GM10847 (cell line): ENCODE measurements around the gene COX4I2.

ENCODE experiments used
- POLR2A ChIP-seq: IDR thresholded peaks from 2 replicates; pipeline ENCODE4 v1.6.1; 2011; ENCODE audit not compliant: insufficient read length; ENCODE audit errors: extremely low read depth

COX4I2 gene

DNA sequence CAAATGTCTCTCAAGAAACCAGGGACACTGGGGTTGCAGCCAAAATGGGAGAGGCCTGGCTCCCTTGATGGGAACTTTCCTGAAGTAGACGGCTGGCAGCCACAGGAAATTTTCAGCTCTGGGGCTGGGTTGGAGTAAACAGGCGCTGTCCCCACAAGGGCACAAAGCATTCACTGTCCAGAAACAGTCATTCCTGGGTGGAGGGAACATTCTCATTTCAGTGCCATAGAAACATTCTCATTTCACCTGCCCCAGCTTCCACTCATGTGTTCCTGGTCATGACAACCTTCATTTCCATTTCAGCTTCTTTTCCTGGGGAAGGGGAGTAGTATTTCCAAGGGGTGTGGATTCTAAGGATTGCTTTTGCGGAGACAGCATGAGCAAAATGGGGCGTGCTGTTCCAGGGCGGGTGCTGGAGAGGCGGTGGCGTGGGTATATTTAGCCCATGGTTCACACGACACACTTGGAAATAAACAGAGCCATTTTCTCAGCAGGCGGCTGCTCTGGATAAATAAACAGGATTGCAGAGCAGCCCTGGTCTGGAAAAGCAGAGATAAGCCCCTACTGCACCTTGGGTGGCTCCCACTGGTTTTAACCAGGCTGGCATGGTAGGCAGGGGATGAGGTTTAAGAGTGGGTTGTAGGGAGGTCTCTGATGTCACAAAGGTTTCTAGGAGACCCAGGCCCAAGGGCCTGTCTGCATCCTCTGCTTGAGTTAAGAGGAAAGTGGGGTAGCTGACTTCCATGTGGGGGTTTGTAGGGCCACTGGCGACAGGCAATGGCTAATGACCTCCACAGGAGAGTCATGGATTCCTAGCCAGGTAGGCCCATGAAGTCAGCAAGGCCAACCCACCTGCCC is 32.9 kb downstream of the COX4I2 start:
- no peak for TF ChIP-seq POLR2A

DNA sequence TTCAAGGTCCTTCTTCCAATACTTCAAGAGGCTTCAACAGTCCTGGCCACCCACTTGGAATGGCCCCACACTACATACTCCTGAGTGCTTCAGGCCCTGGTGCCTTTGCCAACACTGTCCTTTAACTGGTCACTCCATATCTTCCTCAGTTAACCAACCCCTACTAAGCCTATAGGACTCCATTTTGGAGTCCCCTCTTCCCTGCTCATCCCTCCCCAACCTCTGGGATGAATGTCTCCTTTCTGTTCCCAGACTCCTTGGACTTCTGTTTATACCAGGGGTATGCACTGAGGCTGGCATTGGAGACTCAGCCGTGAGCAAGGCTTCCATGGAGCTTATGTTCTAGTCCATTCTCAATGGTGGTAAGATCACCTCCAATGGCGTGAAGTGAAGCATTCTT is 33.6 kb downstream of the COX4I2 start:
- TF ChIP-seq POLR2A: no peak

DNA sequence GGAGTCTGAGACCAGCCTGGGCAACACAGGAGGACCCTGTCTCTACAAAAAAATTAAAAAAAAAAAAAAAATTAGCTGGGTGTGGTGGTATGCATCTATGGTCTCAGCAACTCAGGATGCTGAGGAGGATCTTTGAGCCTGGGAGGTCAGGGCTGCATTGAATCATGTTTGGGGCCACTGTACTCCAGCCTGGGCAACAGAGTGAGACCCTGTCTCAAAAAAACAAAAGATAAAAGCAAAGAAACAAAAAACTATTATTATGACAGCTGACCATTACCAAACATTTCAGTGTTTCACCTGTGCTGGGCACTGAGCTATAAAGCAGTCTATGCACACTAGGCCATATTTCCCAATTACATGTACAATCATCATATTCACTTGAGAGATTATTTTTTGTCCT is 35.7 kb downstream of the COX4I2 start:
- TF ChIP-seq POLR2A: no peak

DNA sequence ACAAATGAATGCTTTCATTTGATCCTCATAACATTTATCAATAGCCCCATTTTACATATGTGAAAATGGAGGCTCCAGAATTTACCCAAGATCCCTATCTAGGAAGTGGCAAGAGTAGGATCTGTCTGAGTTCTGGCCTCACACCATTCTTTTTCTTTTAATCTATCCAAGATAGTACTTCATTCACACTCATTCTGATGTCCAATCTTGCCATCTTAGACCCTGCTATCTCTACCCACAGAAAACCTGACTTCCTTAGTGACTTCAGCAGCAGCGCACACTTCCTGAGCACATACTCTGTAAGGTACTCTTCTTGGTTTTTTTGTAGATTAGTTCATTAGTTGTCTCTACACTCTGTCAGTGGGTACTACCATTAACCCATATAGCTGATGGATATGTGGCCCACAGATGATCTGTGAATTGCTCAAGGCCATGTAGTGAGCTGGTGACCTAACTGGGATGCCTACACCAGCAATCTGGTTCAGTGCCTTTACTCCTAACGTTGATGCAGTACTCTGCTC is 36.3 kb downstream of the COX4I2 start:
- no peak for TF ChIP-seq POLR2A

DNA sequence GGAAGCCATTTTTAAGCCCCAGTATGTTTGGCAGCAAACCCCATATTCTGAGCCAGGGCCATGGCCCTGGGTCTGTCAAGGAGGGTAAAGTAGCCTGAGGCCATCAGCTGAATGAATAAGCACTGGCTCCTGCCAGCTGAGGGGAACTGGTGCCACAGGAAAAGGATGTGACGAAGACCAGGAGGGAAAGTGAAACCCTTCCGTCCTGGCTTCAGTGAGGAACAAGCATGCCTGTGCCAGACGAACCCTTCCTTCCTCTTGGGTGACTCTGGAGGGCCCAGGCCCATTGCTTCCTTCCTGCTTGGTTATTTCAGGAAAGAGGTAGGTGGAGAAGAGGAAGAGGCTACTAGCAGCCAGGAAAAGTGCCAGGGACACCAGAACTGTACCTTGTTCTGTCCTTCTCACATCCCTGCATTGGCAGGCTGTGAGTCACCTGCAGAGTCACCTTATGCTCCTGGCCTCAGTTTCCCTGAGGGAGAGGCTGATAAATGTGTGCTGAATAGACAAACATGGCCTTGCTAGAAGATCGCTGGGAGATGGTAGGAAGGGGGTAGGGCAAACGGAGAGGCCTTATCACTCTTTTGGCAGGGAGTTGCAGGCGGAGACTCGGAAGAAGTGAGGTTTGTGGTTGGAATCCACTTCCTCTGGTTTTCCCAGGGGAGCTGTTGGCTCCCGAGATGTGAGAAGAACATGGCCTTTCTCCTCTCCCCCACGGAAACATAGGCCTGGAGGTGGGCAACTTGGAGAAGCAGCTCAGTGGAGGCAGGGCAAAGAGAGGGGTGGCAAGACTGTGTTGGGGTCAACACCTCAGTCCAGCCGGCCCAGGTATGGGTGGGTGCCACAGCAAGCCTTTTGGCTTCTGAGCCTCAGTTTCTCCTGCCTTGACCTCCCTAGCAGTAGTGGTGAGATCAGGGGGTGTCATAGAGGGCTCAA is 37.4 kb downstream of the COX4I2 start:
- TF ChIP-seq POLR2A: peak; percentile 23

DNA sequence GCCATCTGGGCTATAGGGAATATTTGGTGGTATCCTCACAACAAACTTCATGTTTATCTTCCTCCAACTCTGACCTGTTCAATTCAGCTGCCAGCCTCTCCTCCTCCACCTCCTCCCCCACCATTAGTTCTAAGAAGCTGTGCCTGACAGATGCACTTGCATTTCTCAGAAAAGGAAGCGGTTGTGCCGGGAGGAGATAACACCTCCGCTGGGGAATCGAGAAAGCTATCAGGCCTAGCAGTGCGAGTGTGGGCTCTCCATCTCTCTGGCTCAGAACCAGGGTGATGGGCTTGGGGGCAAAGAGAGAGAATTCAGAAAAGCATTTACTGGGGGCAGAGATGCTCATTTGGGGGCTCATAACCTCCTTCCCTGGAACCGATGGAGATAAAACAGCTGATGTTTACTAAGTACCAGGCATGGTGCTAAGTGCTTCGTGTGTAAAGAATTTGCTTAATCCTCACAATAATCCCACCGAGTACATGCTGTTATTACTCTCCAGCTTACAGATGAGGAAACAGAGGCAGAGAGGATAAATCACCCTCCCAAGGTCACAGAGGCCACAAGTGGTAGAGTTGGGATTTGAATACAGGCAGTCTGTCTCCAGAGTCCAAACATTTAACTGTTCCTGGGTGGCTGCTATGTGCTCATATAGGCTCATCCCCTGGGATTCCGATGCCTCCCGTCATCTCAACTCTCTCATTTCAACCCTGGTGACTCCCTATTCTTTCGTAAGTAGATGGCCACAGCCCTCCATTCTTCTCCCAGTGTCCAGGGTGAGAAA is 38.3 kb downstream of the COX4I2 start:
- no peak for TF ChIP-seq POLR2A

DNA sequence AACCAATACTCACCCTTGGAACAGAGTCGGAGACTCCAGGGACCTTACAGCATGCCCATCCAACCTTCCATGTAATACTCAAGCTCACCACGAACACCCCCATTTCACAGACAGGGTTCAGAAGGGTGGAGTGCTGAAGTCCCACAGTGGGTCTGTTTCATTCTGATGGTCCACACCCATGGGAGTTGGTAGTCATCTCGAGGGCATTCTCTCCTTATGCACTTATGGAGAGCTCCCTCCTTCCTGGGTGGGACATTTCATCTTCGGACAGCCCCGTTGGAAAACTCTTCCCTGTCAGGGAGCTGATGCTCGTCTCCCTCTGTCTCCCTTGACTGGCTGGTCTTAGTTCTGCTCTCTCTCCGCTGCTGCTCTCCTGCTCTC is 38.9 kb downstream of the COX4I2 start:
- no peak for TF ChIP-seq POLR2A

DNA sequence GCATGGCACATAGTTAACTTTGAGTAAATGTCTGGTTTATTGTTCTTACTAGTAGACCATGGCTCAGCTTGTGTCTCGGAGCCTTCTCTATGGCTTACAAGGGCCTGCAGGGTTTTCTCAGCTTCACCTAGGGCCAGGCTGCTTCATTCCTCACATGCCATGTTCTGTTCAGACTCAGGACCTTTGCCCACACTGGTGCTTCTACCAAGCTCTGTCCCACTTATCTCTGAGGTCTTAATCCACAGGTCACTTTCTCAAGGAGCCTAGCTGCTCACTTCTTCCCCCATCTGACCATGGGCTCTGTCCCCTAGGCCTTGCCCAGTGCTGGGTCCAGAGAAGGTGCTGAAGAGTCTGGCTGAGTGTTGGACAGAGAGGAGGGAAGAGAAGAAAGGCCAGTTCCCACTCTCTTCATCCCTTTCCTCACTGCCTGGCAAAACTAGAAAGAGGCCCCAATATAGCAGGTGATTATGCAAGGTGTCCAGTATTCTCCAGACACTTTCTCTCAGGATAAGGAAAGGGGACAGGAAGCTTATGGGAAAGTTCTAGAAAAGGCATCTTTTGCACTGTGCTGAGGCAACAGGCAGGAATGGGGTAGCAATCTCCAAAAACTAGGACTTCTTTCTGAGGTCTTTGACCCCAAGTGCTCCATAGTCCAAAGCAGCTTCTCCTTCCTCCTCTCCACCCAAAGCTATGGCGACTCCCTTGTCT is 40.0 kb downstream of the COX4I2 start:
- TF ChIP-seq POLR2A: no peak

DNA sequence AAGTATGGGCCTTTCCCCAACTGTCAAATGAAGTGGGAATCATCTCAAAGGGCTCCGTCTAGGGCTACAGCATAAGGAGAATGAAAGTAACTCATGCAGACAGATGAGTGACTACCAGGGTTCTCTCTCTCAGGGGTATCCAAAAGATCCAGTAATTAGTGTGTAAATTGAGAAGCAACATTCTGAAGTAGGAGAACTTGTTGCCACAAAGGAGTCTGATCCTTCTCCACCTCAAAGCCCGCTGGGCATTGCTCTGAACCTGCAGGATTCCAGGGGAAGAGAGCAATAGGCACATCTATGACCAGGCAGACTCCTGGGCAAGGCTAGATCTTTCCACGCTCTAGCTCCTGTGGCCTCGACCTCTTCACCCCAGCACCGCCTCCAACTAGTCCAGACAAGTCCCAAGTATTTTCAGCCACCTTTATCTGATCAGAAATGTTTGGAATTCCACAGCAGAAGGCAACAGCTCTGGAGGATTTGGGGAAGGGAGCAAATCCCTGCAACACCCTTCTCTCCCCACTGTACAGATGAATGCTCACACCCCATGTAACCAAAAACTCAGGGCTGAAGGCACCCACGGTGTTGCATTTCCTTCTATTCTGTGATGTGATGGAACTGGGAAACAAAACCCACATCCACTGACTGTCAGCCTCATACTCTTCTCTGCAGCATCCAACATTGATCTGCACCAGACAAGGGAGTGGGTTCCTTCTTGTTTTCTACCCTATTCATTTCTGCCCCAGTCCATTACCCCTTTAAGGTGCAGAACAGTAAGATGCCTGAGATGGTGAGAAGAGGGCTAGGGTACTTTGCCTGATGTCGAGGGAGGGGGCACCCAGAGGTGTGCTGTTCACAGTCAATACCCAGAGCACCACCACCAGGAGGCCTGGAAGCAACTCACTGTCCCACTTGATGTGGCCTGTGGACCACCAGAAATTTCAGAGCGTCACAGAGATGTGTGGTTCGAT is 41.0 kb downstream of the COX4I2 start:
- TF ChIP-seq POLR2A: no peak

DNA sequence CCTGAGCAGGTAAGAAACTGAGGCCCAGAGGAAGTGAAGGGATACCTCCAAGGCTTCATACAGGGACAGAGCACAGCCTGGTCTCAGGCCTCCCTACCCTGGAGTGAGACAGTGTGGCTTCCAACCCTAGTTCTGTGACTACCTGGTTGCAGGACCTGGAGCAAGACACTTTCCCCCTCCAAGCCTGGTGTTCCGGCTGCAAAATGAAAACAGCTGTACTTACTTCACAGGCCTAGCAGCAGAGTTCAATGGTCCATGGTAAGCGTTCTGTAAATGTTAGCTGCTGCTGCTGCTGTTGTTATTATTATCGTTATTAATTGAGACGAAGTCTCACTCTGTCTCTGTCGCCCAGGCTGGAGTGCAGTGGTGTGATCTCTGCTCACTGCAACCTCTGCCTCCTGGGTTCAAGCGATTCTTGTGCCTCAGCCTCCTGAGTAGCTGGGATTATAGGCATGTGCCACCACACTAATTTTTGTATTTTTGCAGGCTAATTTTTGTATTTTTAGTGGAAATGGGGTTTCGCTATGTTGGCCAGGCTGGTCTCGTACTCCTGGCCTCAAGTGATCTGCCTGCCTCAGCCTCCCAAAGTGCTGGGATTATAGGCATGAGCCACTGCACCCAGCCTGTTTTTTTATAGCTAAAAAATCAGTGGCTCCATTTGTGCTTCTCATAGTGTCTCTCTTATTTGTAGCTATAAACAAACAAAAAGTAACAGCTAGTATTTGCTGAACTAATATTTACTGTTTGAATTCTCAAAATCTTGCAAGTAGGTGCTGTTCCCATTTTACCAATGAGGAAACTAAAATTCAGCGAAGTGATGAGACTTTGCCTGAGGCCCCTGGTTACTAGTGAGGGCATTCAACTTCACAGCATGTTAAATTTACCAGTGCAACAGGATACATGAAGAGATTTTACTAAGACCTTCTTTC is 41.9 kb downstream of the COX4I2 start:
- TF ChIP-seq POLR2A: no peak

DNA sequence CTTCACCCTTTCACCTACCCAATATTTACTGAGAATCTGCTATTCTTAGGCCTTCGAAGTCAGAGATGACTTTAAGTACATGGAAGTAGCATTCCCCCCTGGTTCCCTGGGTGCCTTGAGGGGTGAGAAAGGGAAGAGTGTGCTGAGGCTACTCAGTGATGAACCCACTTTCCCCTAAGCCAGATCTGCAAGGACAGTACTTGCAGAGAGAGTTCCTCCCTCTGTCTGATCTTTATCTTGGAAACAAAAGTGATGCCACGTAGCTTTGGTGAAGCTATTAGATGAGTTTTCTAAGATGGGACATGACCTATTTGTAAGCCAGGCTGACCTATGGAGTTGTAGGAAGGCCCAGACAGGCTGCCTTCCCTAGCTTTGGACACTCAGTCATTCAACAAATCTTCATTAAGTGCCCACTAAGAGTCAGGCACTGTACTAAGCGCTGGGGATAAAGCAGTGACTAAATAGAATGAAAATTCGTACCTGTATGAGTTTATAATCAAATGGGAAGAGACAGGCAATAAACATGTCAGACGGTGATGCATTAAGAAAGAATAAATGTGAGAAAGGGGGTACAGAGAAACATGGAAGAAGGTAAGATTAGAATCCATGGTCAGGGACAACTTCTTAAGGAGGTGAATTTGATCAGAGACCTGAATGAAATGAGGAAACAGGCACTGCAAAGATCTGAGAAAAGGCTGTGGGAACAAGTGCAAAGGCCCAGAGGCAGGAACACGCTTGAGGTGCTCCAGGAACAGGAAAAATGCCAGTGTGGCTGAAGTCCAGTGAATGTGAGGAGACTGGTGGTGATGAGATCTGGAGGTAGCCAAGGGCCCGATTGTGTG is 42.8 kb downstream of the COX4I2 start:
- no peak for TF ChIP-seq POLR2A
